ENCODE results near the gene CHRNA4.
"Not testable (repeated sequence)": the region's sequence is repeated elsewhere in the genome, so short reads cannot be mapped to it uniquely, and the experiment has no call there.

The CHRNA4 gene

DNA sequence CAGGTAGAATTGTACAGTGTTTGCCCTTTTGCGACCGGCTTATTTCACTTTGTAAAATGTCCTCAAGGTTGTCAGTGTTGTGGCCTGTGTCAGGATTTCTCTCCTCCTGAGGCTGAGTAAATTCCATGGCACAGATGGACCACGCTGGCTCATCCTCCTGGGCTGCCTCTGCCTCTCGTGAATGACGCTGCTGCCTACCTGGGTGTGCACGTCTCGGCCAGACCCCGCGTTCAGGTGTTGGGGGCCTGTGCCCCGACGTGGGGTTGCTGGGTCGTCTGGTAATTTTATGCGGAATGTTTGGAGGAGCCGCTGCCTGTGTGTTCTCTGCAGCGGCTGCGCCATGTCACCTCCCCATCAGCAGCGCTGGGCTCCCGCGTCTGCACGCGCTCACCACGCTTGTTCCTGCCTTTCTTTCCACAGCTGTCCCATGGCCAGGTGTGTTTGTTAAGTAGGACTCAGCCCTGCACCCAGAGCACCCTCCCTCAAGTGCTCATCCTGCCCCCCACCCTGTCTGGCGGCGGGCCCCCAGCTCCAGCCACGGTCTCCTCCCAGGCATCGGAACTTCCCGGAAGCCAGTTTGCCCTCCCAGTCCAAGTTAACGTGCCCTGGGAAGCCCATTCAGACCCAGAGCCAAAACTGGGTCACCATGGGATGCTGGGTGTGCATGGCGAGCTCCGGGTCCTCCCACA, 36.1 kb upstream of the CHRNA4 start:
- no peak for DNase-seq

DNA sequence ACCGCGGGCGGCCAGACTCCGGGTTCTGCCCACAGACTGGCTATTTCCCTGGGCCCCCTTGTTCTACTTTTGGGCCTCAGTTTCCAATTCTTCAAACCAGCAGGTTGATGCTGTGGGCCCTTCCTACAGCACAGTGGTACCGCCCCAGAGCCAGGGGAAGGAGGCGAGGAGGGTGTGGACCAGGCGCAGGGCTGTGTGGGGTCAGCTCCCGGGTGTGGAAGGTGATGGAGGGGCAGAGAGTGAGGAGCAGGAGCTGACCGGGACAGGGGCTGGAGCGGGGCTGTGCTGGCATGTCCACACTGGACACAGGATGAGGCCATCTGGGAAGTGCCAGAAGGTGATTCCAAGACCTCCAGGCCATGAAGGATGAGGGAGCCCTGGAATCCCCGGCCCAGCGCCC, 35.2 kb upstream of the CHRNA4 start:
- DNase-seq, result no peak

DNA sequence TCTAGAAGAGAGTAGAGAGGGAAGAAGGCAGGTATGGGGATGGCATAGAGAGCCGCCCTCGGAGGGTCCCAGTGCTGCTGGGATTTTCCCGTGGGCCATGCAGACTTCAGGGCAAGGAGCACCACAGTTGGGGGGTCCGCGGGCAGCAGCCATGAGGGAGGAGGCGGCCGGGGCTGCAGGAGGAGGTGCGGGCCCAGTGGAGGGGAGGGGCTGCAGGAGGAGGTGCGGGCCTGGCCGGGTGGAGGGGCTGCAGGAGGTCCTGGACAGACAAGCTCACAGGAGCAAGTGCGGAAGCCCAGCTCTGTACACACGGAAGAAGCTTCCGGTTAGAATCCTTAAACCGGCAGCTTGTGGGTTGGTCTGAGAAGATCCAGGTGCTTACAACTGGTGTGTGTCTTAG, 34.6 kb upstream of the CHRNA4 start:
- no peak for DNase-seq

DNA sequence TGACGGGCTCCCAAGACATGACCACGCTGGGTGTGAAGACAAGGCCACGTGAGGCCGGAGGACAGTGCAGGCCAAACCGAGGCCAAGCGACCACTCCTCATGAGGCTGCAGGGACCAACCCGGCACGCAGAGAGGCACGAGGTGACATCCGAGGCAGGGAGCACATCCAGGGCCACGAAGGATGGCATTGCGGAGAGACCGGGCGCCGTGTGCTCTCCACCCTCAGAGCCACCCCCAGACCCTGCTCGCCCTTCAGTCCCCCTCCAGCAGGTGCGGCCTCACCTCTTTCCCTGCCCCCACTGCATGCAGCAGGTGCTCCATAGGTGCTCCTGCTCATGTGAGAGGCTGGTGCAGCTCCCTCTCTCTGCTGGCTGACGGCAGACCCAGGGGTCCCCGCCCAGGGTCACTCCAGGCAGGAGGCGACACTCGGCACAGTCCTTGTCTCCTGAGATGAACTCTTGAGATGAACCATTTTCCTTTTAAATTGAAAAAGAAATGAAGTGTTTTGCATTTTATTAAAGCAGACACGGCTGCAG, 33.8 kb upstream of the CHRNA4 start:
- no peak for DNase-seq

DNA sequence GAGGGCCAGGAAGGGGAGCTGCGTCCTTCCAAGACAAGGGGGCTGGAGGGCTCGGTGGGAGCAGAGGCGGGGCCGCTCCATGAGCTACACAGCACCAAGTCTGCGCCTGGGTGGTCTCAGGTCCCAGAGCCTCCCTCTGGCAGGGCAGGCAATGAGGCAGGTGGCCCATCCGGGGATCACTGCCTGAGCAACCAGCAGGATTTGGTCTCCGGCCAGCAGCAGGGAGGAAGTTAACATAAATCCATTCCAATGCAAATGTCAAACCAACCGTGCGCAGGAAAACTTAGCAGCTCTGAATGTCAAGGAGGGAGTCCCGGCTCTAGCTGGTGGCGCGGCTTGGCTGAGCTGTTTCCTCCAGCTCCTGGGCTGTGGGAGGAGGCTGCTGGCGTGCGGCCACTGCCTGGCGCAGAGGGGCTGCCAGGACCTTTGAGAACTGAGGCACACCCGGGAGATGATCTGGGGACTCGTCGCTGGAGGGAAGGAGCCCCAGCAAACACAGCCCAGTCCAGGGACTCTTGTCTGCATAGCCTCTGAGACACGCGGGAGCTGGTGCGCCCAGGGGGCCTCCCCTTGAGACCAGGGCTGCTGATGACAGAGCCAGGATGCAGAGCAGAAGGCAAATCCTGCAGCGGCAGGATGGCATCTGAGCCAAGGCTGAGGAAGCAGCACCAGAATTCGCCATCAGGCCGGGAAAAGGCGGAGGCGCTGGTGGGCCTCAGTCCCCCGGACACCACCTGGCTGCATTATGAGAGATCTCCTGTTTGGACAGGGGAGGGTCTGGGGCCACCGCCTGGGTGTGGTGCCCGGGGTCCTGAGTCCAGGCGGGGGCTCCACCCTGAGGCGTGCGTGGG, 33.1 kb upstream of the CHRNA4 start:
- no peak for DNase-seq

DNA sequence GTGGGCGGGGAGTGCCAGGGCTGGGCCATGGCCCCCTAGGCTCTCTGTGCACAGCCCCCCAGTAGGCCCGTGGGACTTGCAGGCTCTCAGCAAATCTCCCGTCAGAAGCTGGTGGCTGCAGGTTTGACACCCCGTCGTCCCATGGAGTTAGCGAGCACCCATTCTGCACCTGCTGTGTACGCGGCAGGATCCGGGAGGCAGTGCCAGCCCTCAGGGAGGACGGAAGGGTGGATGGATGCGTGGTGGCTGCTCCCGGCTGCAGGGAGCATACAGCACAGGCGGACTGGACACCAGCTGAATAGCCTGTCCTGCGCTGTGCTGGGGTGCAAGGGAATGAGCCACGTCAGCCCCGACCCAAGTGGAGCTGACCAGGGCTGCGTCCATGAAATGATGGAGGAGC, 32.4 kb upstream of the CHRNA4 start:
- DNase-seq, result no peak

DNA sequence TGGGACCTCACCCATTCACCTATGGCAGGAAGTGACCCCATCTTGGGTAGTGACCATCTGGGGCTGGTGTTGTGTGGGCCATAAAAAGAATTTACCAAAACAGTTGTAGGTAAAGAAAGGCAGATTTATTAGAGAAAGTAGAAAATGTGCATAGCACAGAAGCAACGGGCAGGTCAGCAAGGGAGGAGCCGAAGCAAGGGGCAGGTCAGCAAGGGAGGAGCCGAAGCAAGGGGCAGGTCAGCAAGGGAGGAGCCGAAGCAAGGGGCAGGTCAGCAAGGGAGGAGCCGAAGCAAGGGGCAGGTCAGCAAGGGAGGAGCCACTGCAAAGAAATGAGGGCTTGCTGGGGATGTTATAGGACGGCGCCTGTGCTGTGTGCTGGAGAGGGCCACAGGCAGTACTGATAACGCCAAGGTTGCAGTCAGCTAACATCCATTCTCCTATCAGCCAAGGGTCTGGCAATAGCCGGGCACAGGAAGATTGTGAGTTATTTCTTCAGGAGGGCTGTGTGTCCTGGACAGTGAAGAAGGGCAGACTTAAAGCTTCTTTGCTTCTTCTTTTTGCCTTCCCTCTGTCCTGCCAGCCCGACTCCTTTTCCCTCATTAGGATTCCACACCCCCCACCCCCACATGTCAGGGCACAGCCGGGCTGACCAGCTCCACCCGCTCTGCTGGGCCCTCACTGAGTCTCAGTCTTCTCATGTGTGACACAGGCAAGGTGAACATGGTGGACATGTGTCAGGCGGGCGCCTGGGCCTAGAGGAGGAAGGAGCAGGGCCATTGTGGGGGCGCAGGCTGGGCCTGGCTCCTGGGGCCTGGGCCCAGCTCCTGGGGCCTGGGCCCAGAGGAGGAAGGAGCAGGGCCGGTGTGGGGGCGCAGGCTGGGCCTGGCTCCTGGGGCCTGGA, 31.6 kb upstream of the CHRNA4 start:
- no peak for DNase-seq

DNA sequence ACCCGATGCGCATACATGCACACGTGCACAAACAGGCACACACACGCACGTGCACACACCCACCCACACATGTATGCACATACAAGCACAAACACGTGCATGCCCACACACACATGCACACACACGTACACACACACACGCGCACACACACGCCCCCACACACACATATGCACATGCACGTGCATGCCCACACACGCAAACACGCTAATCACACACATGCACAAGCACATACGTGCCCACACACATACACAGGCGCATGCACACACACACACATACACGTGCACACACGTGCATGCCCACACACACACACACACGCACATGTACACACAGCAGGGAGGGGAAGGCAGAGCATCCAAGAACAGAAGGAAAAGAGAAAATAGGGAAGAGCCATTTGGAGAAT, 26.8 kb upstream of the CHRNA4 start:
- no peak for DNase-seq

DNA sequence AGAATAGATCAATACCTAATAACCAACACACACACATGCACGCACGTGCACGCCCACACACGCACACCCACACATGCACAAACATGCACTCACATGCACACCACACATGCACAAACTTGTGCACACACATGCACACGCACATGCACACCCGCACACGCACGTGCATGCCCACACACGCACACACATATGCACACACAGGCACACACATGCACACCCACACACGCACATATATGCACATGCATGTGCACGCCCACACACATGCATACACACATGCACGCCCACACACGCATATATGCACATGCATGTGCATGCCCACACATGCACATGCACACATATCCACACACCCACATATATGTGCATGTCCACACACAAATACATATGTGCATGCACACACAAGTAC, 26.2 kb upstream of the CHRNA4 start:
- no peak for DNase-seq

DNA sequence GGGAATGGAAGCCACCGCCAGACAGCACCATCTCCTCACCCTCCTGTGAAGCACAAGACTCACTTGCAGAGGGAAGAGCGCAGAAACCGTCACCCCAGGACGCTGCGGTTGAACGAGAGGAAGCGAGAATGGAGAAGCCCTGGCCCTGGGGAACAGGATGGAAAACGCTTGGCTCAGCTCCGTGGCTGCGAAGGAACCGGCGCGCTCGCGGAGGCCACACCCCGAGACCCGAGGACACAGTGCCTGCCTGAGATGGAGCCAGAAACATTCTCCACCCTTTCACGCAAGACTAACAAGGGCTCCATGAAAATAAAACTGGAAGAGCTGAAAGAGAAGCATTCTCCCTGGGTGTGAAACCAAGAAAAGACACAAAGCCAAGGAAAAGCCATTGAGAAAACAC, 25.3 kb upstream of the CHRNA4 start:
- no peak for DNase-seq

DNA sequence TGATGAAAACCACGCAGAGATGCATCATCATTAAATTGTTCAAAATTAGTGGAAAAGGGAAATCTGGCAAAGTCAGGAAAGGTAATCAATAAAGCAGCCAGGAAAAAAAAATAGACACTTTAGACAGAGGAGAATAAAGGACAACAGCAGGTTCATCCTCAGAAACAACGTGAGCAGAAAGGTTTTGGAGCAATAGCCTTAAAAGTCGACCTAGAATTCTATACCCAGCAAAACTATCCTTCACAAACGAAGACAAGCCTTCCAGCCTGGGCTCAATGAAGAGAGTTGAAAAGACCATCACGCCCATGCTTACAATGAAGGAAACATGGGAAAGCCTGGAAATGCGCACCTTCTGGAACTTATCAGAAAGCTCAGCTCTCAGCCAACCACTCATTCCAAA, 24.7 kb upstream of the CHRNA4 start:
- DNase-seq, result no peak

DNA sequence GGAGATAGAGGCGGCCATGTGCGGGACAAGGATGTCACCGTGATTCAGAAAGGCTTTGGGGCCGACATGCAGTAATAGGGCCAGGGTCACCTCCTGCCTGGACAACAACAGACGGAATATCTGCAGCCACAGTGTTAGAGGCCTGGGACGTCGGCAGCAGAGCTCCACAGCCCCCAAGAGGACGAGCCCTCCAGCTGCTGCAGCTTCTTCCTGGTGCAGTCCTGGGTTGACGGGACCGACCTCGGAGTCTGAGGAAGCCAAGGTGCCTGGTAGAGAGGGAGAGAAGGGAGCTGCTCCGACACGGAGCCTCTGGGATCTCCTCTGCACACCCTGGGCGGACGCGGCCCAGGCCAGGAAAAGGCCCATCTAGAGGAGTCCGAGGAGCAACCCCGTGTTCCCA, 23.2 kb upstream of the CHRNA4 start:
- DNase-seq, result no peak

DNA sequence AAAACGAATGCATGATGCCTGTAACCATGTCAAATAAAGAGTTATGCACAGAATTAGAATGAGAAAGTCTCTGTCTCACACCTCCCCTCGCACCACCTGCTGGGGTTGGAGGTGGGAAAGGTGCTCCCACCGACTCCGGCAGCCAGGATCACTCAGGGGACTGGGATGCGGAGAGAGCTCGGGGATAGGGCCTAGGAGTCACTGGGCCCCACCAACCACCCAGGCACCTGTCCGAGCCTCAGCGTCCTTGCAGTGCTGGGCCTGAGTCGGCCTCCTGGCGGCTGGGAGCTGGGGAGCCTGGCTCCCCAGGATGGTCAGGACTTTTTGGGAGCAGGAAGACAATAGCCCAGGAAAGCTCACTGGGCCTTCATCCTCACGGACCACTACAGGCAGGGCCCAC, 22.4 kb upstream of the CHRNA4 start:
- no peak for DNase-seq

DNA sequence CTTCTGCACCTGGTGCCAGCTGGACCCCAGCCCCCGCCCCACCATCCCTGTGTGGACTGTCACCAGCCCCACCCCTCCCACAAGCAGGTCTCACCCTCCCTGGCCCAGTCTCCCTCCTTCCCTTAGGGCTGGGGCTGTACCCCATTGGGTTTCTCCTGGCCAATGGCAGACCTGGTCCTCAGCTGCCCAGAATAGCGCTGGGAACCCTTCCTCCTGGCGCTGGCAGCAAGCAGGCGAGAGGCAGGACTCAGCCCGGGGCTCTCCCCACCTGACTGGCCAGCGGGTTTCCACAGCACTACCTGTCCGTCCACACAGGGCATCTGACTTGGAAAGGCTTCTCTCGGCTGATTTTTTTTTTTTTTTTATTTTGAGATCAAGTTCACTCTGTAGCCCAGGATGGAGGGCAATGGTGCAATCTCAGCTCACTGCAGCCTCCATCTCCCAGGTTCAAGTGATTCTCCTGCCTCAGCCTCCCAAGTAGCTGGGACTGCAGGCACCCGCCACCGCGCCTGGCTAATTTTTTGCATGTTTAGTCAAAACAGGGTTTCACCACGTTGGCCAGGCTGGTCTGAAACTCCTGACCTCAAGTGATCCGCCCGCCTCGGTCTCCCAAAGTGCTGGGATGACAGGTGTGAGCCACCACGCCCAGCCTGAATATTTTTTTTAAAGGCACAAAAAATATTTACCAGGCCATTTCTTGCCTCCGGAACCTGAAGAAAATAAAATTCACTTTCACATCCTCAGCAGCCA, 21.6 kb upstream of the CHRNA4 start:
- DNase-seq, result no peak

DNA sequence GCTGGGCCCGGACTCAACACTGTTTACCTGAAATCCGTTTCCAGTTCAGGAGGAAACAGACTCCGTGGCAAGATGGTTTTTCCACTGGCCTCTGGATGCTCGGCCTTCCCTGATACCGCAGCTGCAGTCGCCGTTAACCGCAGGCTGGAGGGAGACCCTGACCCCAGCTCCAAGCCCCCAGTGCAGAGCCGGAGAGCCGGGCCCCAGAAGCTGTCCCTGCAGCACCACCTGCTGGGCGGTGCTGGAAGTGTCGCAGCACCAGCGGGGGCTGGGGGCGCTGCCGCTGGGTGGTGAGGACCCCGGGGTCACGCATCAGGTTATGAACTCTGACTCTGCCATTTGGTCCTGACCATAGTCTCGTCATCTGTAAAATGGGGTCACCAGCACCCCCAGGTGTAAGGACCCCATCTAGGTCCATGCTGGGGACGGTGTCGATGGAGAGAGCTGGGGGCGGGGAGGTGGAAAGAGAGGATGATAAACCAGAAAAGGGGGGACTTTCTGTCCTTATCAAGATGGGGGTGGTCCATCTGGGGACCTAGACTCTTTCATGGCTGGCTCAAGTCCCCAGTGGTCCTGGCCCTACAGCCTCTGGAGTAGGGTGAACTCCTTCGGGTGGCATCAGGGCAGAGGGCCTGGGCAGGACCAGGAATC, 20.8 kb upstream of the CHRNA4 start:
- peak; percentile 28 for DNase-seq

DNA sequence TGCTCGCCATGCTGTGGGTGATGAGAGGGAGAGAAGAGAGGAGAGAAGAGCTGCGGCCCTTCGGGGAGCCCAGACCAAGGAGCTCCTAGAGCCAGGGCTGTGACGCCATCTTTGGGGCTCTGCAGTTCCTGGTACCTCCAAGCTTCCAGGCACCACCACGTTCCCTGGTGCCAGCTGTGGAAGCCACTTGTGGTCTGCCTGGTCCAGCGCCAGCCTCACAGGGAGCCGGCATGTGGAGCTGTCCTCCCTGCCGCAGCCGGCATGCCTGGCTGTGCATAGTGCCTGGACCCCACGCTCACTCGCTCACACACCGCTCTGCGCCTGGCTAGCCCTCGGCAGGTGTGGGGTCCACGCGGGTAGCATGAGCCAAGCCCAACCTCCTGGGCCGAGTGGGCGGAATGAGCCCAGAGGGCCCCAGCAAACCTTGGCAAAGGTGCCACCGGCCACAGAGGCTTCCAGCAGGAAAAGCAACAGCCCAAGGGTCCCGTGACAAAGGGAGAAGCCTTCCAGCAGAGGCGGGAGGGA, 19.3 kb upstream of the CHRNA4 start:
- no peak for DNase-seq

DNA sequence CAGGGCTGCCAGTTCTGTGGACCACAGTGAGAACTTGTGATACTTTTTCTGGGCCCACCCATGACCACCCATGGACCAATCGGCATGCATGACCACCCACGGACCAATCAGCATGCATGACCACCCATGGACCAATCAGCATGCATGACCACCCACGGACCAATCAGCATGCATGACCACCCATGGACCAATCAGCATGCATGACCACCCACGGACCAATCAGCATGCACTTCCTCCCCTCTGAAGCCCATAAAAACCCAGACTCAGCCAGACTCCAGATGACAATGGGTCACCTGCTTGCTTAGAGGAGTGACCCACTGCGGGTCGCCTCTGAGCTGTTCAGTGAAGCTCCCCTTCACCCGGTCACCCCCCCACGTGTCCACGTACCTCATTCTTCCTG, 18.7 kb upstream of the CHRNA4 start:
- DNase-seq, result not testable (repeated sequence)

DNA sequence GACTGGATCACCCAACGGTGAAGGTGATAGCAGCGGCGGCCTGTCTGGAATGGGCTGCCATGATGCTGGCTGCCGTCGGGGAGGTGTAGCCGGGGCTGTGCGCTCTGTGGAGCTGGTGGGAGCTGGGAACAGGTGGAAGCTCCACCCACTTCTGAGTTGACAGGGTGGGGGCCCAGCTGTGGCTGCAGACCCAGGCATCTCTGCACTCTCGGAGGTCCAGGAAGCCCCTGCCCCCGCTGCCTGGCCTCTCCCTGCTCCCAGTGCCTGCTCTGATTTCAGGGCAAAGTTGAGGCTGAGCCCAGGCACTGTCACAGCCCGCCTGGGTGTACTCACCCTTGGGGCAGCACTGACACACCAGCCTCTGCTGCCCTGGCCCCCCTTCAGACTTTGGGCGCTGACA, 18.1 kb upstream of the CHRNA4 start:
- DNase-seq, result no peak

DNA sequence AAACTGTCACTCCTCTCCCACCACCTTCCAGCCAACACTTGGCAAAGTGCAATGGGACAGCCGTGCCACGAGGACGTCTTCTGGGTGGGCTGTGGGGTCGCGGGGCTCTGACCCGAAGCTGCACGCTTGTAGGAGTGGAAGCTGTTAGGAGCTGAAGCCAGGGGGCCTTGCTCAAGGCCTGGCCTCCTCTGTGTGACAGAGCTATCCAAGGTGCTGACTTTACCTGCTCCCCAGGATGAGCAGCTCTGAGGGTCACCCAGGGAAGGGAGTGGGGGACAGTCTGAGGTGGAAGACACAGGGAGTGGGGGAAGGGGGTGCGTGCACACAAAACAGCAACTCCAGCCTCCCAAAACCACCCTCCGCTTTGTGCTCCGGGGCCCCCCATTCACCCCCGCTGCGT, 17.5 kb upstream of the CHRNA4 start:
- no peak for DNase-seq

DNA sequence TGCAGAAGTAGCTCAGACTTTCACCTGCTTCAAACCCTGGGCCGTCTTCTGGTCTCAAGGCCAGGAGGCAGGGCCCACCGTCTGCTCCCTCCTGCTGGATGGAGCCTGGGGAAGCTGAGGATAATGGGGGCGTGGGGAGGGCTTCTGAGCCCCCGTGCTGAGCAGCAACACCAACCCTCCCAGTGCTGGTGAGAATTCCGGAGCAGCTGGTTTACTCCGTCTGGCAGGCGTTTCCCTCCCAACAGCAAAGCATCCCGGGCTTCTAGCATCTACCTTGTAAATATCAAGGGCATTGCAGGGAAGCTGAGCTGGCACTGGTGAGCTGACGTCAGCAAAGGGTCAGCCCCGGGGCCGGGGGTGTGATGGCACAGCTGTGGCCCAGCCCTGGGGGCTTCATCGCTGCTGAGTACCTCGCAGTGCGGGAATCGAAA, 16.8 kb upstream of the CHRNA4 start:
- DNase-seq, result no peak

DNA sequence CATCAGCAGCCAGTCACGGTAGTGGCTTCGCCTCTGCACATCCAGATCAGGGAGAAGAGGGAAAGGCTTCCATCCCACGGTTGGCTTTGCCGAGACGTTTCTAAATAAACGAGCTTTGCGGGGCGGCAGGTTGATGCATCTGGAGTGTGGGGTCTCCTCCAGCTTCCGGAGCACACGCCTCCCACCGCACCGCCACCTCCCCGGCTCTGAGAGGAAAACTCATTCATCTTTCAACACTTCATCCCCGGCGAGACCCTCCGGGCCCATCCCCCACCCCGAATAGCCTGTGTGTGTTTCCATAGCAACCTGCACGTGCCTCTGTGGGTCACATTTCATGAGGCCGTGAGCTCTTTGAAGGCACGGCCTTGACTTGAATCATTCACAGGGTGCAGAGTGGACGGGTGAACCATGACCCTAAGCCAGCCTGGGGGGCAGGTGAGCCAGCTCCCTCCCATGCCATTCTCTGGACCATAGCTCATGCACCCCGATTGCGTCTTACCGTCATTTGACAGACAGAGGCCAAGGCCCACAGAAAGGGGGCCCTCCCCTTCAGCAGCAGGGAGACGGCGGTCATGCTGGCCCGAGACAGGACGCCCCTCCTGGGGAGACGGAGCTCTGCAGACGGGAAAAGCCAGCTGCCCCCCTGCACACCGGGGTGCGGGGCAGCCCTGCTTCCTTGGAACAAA, 16.2 kb upstream of the CHRNA4 start:
- DNase-seq, result no peak
